ENCODE measurements around the gene BMPR1A.

BMPR1A gene

DNA sequence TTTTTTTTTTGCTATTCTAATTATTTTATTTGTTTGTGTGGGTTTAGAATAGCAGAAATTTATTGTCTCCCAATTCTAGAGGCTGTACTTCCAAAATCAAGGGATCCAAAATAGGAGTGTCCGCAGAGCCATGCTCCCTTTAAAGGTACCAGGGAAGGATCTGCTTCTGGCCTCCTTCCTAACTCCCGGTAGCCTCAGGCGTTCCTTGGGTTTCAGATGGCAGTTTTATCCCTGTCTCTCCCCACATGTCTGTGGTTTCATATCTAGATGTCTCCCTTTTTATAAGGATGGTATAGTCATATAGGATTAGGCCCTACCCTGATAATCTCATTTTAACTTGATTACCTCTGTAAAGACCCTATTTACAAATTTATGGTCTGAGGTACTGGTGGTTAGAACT is 48.4 kb downstream of the BMPR1A start:
- DNase-seq = no peak

DNA sequence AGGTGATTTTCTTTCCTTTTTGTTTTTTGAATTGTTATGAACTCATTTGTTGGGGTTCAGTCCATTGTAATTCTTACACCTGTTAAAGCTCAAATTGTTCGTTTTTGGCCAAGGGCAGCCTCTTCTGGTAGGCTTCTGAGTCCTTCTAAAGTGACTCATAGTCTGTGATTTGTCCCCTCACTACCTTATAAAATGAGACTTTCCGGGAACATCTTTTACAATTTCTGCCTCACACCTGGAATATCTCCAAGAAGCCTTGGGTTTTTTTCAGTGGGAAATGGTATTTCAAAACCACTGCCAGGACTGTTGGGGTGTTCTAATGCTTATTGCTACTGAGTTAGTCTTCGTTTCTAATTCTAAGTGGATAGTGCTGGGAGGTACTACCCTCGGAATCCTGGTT is 56.7 kb downstream of the BMPR1A start:
- no peak for DNase-seq

DNA sequence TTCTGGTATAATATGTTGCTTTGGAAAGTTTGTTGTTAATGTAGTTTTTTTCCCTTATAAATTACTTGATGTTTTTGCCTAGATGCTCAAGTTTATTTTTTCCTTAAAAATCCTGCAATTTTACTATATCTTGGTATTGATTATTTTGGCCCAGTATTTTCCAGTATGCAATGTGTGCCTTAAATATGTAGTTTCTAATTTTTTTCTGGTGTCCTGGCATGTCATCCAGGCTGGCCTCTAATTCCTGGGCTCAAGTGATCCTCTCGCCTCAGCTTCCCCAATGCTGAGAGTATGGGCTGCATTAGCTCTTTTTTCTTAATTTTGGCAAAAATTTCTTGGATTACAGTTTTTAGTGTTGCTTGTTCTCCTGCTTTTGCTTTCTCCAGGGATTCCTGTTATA is 57.6 kb downstream of the BMPR1A start:
- DNase-seq = no peak

DNA sequence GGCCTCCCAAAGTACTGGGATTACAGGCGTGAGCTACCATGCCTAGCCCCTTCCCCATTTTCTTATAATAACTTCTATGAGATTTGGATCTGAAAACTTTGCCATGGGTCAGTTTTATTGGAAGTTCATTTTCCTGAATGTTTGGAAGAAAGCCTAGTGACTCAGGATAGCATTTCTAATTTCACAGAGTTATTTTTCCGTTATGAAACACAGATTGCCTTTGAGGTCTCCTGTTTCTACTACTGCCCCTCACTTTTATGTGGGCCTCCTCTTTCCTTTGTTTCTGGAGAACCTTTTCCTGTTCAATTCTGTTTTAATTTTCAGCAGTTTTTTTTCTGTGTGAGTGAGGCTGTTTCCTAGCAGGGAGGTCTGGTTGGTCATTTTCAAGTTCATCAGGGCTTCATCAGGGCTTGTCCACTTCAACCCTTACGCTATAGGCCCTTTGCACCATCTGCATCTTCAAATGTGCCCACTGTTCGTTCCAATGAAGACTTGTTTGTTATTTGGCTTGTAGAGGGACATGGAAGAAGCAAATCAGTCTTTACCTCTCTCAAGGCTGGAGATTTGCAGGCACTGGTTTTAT is 58.7 kb downstream of the BMPR1A start:
- DNase-seq = no peak

DNA sequence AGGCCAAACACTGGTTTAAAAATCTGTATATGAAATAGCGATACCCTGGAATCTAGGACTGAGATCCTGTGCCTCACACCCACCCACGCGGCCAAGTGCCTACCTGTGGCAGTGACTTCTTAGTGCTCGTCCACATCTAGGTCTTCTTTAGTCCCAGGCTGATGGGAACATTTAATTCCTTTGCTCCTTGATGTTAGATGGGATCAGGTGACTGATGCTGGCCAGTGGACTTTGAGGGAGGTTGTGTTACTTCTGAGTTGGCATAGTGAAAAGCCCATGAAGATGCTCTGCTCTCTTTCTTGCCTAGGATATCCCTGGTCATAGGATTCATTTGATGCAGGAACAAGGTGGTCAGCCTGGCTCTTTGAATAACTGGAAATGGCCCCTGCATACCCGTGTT is 59.2 kb downstream of the BMPR1A start:
- DNase-seq = no peak

DNA sequence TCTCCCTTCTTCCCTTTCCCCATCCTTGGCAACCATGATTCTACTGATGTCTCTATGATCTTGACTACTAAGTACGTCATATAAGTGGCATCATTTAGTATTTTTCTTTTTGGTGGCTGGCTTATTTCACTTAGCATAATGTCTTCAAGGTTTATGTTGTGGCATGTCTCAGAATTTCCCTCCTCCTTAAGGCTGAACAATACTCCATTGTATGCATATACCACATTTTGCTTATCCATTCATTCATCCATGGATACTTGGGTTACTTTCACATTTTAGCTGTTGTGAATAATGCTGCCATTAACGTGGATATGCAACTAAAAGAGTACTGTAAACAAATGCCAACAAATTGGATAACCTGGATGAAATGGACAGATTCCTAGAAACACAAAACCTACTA is 60.8 kb downstream of the BMPR1A start:
- DNase-seq = no peak

DNA sequence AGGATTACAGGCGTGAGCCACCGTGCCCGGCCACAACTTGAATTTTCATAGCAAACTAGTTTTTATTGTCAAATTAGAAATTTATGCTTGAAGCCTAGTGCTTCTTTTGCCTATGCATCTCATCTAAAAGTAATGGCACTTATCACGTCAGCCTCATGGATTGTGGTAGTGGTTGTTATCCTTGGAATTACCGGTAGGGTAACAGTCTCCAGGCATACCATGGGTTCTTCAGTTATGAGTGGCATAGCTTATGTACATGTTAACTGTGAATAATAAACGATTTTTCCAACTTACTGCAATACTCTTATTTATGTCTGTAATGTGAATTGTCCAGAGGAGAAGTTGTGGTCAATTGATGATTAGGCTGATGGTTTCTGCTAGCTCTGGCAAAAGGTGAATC is 63.1 kb downstream of the BMPR1A start:
- no peak for DNase-seq

DNA sequence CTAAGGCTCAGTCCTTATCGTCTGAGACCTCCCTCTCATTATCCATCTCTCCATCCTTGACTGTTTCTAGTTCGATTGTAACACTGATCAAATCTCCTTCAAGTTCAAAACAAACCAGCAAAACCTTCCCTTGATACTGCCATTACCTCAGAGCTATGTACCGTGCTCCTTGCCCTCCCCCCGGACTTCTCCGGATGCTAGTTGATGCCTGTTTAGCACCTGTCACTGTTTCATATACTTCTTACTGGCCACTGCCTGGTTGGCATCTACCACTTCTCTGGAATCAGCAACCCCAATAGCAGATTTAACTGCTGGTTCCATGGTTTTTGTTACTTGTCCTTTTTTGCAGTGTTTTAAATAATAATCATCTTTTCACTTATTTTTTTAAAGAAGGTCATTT is 64.1 kb downstream of the BMPR1A start:
- DNase-seq = no peak

DNA sequence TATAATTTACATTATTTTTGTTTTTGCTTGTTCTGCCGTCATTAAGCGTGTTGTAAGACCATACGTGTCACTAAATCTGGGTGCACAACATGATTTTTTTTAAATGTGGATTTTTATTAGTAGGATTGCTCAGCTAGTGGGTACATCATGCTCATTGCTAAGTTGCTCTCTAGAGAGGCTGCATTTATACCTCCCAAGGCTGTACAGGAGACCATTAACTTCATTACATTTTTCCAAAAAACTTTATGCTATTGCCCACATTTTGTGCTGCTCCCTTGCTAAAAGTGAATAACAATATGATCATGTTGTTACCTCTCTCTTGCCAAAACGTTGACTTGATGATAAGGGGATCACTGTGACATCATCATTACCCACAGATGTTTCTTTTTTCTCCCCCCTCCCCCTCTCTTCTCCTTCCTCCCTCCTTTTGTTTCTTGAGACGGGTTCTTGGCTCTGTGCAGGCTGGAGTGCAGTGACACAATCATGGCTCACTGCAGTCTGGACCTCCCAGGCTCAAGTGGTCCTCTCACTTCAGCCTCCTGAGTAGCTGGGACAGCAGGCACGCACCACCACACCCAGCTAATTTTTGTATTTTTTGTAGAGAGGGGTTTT is 65.1 kb downstream of the BMPR1A start:
- DNase-seq = no peak

DNA sequence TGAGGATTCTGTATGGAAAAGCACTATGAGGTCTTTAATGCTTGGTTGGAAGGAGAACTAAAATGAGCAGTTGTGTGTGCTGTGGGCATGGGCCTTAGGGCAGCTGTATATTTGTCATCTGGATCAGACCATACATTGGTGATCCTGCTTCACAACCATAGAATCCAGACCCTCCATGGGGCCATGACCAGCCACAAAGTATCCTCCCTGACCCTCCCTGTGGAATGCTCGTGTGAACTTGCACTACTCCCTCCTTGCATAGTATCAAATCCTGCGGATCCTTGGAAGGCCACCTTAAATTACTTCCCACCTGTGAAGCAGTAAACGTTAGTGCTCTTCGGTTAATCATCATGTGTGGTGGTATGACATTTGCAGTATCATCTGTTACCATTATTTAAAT is 67.1 kb downstream of the BMPR1A start:
- DNase-seq = no peak

DNA sequence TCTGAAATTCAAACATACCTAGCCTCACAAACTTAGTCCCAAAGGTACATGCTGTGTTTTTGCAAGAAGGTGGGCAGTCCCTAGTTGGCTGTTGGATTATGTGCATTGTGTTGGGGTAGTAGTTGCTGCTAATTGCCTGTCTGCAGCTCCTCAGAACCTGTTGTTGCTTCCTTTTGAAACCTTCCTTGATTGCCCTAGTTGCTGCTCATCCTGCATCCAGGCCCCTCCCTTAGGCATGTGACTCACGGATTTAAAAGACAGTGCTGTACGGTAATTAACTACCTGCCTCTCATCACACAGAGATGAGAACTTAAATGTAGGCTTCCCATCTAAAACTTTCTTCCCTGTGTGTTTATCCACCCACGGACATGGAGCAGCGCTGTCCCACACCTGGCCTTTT is 67.7 kb downstream of the BMPR1A start:
- no peak for DNase-seq

DNA sequence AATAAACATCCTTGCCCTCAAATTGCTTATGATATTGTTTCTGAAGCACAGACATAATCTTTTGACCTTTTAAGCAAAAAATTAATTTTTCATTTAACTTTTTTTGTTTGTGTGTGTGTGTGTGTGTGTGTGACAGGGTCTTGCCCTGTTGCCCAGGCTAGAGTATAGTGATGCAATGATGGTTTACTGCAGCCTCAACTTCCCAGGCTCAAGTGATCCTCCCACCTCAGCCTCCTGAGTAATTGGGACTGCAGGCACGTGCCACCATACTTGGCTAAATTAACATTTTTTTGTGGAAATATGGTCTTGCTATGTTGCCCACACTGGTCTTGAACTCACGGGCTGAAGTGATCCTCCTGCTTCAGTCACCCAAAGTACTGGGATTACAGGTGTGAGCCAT is 68.9 kb downstream of the BMPR1A start:
- DNase-seq = no peak

DNA sequence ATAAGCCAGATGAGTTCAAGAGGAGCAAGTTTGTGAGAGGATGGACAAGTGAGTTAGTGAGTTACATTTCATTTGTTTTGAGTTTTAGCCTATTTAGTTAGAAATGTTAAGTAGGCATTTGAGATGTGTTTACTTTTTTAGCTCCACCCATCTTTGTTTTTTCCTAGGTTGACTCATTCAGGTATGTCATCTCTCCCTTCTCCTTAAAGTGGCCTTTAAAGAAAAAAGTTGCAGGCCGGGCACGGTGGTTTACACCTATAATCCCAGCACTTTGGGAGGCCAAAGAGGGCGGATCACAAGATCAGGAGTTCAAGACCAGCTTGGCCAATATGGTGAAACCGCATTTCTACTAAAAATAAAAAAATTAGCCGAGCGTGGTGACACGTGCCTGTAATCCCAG is 71.2 kb downstream of the BMPR1A start:
- DNase-seq = no peak

DNA sequence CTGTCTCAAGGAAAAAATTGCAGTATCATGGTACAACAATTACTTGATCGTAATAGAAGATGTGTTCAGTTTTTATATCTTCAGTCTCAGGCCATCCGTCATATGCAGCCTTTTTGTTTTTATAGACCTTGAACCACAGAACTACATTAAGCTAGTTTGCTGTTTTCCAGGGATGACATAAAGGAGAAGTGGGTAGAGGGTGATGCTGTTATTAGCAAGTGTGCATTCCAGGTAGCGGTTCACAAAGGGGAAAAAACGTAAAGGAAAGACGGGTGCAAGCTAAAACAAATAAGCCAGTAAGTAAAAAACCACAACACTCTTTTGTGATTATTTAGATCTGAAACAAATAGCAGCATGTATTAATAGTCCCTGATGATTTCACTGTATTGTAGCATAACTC is 71.7 kb downstream of the BMPR1A start:
- no peak for DNase-seq

DNA sequence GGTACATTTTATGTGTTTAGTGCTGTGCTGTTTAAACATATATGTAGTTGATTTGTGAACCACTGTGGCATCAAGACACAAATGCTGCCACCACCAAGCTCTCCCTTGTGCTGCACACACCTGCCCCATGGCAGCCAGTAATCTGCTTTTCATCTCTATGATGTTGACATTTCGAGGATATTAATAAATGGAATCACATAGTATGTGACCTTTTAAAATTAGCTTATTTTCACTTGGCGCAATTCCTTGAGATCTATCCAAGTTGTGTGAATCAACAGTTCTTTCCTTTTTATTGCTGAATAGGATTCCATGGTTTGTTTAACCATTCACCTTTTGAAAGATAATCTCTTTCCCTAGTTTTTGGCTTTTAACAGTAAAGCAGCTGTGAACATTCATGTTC is 73.1 kb downstream of the BMPR1A start:
- DNase-seq = no peak

DNA sequence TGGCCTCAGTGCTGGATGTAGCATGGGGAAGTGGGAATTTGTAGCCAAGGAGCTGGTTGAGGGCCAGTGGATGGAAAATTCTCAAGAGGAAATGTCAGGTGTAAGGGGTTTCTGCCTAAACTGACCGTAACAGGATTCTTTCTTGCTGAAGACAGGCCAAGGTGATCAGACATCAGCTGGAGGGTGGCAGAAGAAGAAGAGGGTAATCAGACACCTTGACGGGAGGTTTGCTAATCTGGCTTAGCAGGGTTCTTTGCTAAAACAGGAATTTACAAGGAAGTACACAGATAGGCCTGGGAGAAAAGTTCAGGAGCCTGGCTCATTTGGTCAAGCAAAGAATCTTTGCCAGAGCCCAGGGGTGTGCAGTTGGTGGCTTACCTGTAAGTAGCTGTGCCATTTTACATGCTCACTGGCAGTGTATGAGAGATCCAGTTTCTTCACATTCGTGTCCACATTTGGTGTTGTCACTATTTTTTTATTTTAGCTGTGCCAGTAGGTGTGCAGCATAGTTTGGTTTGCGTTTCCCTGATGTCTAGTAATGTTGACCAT is 73.7 kb downstream of the BMPR1A start:
- no peak for DNase-seq

DNA sequence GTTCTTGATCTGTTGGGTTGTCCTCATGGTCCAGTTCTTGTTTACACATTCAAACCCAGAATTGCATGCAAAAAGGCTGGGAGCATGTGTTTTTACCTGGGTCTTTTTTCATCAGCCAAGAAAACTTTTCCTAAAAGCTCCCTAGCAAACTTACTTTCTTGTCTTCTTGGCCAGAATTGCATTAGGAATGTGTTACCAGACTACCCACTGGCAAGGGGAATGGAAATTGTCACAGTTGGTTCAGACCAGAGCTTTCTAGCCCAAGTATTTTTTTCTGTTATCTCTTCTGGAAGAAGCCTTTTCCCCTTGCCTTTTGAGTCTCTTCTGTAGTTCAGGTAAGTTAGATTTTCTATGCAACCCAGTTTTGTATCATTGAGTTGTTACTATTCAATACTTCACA is 77.5 kb downstream of the BMPR1A start:
- no peak for DNase-seq

DNA sequence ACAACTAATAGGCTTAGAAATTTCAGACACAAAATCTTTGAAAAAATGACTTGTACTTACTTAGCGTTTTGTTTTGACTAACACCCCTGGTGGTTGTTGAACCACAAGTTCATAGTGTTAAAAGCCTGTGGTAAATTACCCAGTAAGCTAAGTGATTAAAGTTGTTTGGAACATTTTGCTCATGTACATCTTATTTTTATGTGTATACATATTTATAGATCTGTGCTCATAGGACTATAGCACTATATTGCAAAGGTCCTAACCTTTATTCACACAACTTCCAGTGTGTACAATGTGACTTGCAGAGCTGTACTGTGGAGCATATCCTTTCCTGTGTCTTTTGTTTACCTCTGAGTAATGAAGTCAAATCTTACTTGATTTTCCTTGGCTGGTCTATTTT is 79.6 kb downstream of the BMPR1A start:
- no peak for DNase-seq

DNA sequence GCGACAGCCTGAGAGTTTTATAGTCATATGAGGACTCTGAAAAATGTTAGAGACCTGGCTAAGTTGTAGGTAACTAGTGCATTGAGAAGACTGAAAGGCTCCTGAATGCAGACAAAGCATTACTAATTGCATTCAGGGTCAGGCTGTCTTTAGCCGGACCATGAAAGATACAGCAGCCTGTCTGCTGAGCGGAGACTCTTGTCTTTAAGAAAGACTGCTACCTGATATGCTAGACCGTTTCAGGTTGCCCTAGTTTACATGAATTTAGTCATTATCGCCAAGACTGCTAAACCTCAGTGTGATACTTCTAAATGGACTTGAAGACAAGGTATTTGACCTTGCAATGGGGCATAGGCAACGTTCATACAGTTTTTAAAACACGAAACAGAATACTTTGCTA is 81.2 kb downstream of the BMPR1A start:
- DNase-seq = no peak

DNA sequence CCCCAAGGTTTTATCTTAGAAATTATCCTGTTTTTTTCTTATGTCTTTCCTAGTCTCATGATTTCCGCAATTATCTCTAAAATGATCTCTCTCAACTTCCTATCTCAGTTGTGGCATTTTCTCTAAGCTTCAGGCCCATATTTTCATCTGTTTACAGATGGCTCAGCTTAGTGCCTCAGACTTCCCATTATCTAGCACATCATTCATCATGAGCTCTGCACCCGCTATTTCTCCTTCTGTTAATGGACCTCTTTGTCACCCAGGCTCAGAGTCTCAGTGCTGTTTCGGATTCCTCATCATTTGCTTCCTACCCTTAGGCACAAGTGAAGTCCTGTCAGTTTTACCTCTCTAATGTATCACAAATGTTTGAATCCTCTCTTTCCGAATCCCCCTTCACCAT is 84.1 kb downstream of the BMPR1A start:
- DNase-seq = no peak

DNA sequence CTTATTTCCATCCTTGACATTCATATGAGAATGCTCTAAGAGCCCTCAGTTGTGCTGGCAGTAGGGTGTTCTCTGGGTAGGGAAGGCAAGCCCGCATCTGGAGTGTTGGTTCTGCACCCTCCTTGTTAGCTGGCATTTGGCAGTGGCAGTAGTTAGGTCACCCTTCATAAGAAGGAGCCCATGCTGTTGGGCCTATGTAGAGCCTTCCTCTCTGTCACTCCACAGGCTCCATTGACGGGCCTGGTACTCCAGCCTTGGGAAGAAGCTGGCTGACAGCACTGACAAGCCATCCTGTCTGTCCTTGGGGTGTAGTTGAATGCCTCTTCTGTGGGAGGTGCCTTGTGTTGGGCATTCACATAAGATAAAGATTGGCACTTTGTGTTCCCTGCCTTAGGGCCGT is 89.7 kb downstream of the BMPR1A start:
- DNase-seq = no peak

DNA sequence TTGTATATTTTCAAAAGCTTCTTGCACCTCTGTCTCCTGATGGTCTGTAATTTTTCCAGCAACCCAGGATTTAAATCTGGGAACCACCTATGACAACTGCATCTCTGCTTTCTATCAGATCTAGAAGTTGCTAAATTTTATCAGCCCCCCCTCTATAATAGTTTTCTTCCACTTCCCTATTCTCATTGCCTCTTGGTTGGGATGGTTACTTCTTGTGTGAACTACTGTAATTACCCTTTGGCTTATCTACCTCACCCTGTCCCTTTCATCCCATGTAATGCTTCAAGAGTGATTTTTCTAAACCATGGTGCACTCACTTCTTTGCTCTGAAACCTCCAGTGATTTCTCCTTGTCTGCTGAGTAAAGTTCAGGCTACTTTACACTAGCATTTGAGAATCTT is 92.3 kb downstream of the BMPR1A start:
- DNase-seq = no peak

DNA sequence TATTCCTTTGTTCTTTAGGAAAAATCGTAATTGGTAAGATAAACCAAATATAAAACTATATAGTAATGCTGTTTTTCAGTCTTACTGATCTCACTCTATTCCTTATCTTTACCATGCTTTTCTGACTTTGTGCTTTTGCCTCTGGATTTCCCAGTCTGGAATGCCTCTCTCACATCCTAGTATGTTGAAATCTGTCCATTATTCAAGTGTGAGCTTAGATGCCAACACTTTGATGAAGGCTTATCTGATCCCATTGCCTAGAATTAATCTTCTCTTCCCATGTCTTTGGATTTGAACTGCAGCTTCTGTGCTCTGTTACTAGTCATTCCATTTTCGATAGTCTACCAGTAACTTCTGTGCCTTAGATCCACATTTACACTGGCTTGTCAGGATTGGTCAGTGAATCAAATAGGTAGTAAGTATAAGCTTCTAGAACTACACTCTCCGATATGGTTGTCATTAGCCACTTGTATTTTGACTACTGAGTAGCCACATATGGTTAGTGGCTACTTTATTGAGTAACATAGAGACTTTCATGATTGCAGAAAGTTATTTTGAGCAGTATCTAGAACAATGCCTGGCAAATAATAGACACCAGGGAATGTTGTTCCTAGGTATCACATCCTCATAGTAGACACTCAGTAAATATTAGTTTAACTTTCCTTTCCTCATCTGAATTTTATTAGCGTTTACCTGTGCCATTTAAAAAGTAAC is 92.9 kb downstream of the BMPR1A start:
- no peak for DNase-seq

DNA sequence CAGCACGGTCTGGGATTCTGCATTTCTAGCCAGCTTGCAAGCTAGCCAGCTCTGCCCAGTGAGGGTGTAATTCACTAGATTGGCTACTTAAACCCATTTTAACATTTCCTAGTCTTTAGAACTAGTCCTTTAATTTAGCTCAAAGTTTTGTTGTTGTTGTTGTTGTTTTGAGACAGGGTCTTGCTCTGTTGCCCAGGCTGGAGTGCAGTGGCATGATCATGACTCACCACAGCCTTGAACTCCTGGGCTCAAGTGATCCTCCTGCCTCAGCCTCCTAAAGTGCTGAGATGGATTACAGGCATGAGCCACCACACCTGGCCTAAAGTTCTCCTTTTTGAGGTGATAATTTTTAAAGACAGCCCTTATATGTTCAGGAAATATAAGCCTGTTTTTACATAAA is 94.1 kb downstream of the BMPR1A start:
- DNase-seq = no peak

Data from stimulated activated CD4-positive, alpha-beta T cell treated with anti-CD3 and anti-CD28 coated beads, Interleukin-2, amount 100 ng/mL, for 48 hours (primary cell).